IMR-90 (cell line): ENCODE data around the gene SHCBP1L. TPM values are rescaled to one million over a fixed set of nuclear protein-coding genes. Genes with fewer than 3 reads are reported as not detected.

Experiments used
- ATAC-seq: fragments of 200-7000 bp; cut with Tn5 transposase; 2 replicates; pipeline ENCODE4 v1.9.1; 2020; ENCODE audit warnings: low read depth, mild to moderate bottlenecking, moderate library complexity
- BruUV-seq: library from RNA; stranded (reverse); fragments of 400-500 nt; replicated peaks from 2 replicates; lab custom pipeline; 2021; lab: Mats Ljungman, UMichigan
- CTCF ChIA-PET: fragments of 300-600 bp; formaldehyde crosslinking; extraction: SDS; loops from one replicate; lab custom pipeline; 2021; ENCODE audit warnings: antibody characterized with exemption; lab: Yijun Ruan, JAX
- POLR2A ChIA-PET: fragments of 300-600 bp; sonication (Branson Sonifier 250); formaldehyde crosslinking; loops from one replicate; lab custom pipeline; 2022; ENCODE audit warnings: antibody characterized with exemption; ENCODE audit not compliant: unreplicated experiment; lab: Charles Lee
- DNase-seq: peaks from one replicate; pipeline ENCODE4 v3.0.0; 2013
- H2AFZ ChIP-seq: replicated peaks from 2 replicates; pipeline ENCODE3; 2013; ENCODE audit warnings: low read length, mild to moderate bottlenecking; ENCODE audit not compliant: poor library complexity
- H2AK5ac ChIP-seq: 2 replicates; pipeline ENCODE4 v1.6.1; 2013; ENCODE audit warnings: low read depth, low read length, inconsistent platforms
- H2AK9ac ChIP-seq: replicated peaks from 2 replicates; pipeline ENCODE3; 2013; ENCODE audit warnings: mild to moderate bottlenecking, low read depth, low read length, moderate library complexity; ENCODE audit not compliant: poor library complexity
- H2BK120ac ChIP-seq: 2 replicates; pipeline ENCODE4 v1.6.1; 2013; ENCODE audit warnings: low read depth, low read length, inconsistent platforms
- H2BK15ac ChIP-seq: 3 replicates; pipeline ENCODE4 v1.6.1; 2013; ENCODE audit warnings: low read depth, low read length, inconsistent platforms
- H2BK20ac ChIP-seq: 2 replicates; pipeline ENCODE4 v1.6.1; 2013; ENCODE audit warnings: low read depth, mild to moderate bottlenecking, inconsistent platforms, low read length, moderate library complexity
- H2BK5ac ChIP-seq: 2 replicates; pipeline ENCODE4 v1.6.1; 2013; ENCODE audit warnings: mild to moderate bottlenecking, low read depth, low read length, inconsistent platforms; ENCODE audit not compliant: poor library complexity, severe bottlenecking
- H3K14ac ChIP-seq: replicated peaks from 2 replicates; pipeline ENCODE4 v1.6.1; 2013; ENCODE audit warnings: low read depth, low read length, inconsistent platforms
- H3K18ac ChIP-seq: 2 replicates; pipeline ENCODE4 v1.6.1; 2013; ENCODE audit warnings: low read depth, low read length, control low read depth
- H3K23ac ChIP-seq: 2 replicates; pipeline ENCODE4 v1.6.1; 2013; ENCODE audit warnings: low read depth, low read length, inconsistent platforms
- H3K27ac ChIP-seq: 2 replicates; pipeline ENCODE4 v1.5.1; 2013; ENCODE audit warnings: mild to moderate bottlenecking, control low read depth, low read length; ENCODE audit not compliant: insufficient read depth
- H3K27me3 ChIP-seq: 2 replicates; pipeline ENCODE4 v1.6.1; 2013; ENCODE audit warnings: low read length; ENCODE audit not compliant: control insufficient read depth, insufficient read depth
- H3K36me3 ChIP-seq: 2 replicates; pipeline ENCODE4 v1.6.1; 2013; ENCODE audit warnings: low read length, mixed read lengths; ENCODE audit not compliant: control insufficient read depth, insufficient read depth
- H3K4ac ChIP-seq: 2 replicates; pipeline ENCODE4 v1.6.1; 2013; ENCODE audit warnings: low read depth, low read length, inconsistent platforms
- H3K4me1 ChIP-seq: 2 replicates; pipeline ENCODE4 v1.6.1; 2013; ENCODE audit warnings: low read length, mixed read lengths; ENCODE audit not compliant: control insufficient read depth, insufficient read depth
- H3K4me2 ChIP-seq: 2 replicates; pipeline ENCODE4 v1.6.1; 2013; ENCODE audit warnings: low read depth, mild to moderate bottlenecking, control low read depth, low read length, moderate library complexity
- H3K4me3 ChIP-seq: 2 replicates; pipeline ENCODE4 v1.5.1; 2013; ENCODE audit warnings: low read depth, mild to moderate bottlenecking, control low read depth, low read length, moderate library complexity; ENCODE audit not compliant: insufficient read depth
- H3K56ac ChIP-seq: 2 replicates; pipeline ENCODE4 v1.6.1; 2013; ENCODE audit warnings: low read length, inconsistent platforms; ENCODE audit not compliant: insufficient read depth; ENCODE audit errors: extremely low read depth
- H3K79me1 ChIP-seq, 2 experiments: 2 replicates each; pipeline ENCODE4 v1.6.1; 2013; ENCODE audit warnings: low read length in 2 of 2, inconsistent platforms in 1 of 2, low read depth in 1 of 2
- H3K9ac ChIP-seq: 2 replicates; pipeline ENCODE4 v1.6.1; 2013; ENCODE audit warnings: low read depth, low read length, control low read depth
- H3K9me1 ChIP-seq: 2 replicates; pipeline ENCODE4 v1.6.1; 2013; ENCODE audit warnings: low read length, inconsistent platforms; ENCODE audit not compliant: insufficient read depth
- H3K9me3 ChIP-seq: 2 replicates; pipeline ENCODE4 v1.6.1; 2013; ENCODE audit warnings: low read length; ENCODE audit not compliant: control insufficient read depth, insufficient read depth
- H4K20me1 ChIP-seq: 2 replicates; pipeline ENCODE4 v1.6.1; 2013; ENCODE audit warnings: low read length, inconsistent platforms; ENCODE audit not compliant: insufficient read depth
- H4K5ac ChIP-seq: 2 replicates; pipeline ENCODE4 v1.6.1; 2013; ENCODE audit warnings: mild to moderate bottlenecking, low read depth, low read length, control low read depth
- H4K8ac ChIP-seq, 2 experiments: 2 replicates each; pipeline ENCODE4 v1.6.1; 2013; ENCODE audit warnings: low read depth in 2 of 2, low read length in 2 of 2, control low read depth in 1 of 2, inconsistent platforms in 1 of 2
- H4K91ac ChIP-seq: 2 replicates; pipeline ENCODE4 v1.6.1; 2013; ENCODE audit warnings: low read depth, low read length, inconsistent platforms; ENCODE audit not compliant: insufficient read depth
- FOS ChIP-seq: fragments of 150-350 bp; IDR thresholded peaks from 2 replicates; pipeline ENCODE4 v1.6.1; 2016; ENCODE audit warnings: low read depth, low read length
- WGBS, 2 experiments: methylation state at CpG; one replicate each; pipeline versions ENCODE4 v1.1.5 to v1.1.7; 2013; ENCODE audit warnings: missing lambda C conversion rate in 2 of 2; ENCODE audit not compliant: insufficient read length in 1 of 2; ENCODE audit errors: extremely low coverage in 2 of 2; 5-methylcytosine and 5-hydroxymethylcytosine counted together
- dilution Hi-C: fragments of 300-500 bp; cut with HindIII; formaldehyde crosslinking; loops from one replicate; pipeline ENCODE4 v1.14.3; 2018; ENCODE audit warnings: low sequenced_read_pairs; ENCODE audit not compliant: unreplicated experiment
- in situ Hi-C: fragments of 300-500 bp; cut with MboI; formaldehyde crosslinking; loops from 3 replicates; pipeline ENCODE4 v1.14.3; 2019; ENCODE audit warnings: low sequenced_read_pairs, inconsistent platforms, mixed read lengths
- intact Hi-C: fragments of 100-400 bp; cut with micrococcal nuclease; formaldehyde crosslinking; loops from 2 replicates; pipeline ENCODE4 v1.10.0; 2022
- polyA plus RNA-seq, 3 experiments: library from polyadenylated mRNA; depleted of rRNA; stranded (reverse); fragments of >200 nt; gene quantifications; 2 replicates each; pipeline ENCODE4 v1.2.3, GENCODE V29; 2012; ENCODE audit warnings: low replicate concordance in 1 of 3
- total RNA-seq: library from RNA; depleted of rRNA; stranded (reverse); fragments of >200 nt; gene quantifications from 2 replicates; pipeline ENCODE4 v1.2.3, GENCODE V29; 2012

The SHCBP1L gene
- total and polyA plus RNA-seq, 2 of the 4 experiments (the other 2 are of a cell fraction) = not detected

GRCh38 chr1:182897696-182898095 is 55.3 kb downstream of the SHCBP1L start:
- H2AFZ ChIP-seq = no peak overlapping the region
- H3K4me1 ChIP-seq = no peaks in the 10 kb centered on the region
- H3K27ac ChIP-seq = no peak overlapping the region
- dilution Hi-C loops (no loop called here), in situ Hi-C loops (loop anchor here (25.0 kb wide), 1 partner anchor 1815 kb away; no protein-coding TSS in a partner anchor), intact Hi-C loops (no loop called here)
- H2BK20ac ChIP-seq = no peak overlapping the region
- no peak overlapping the region for H4K8ac ChIP-seq
- H4K91ac ChIP-seq = no peak overlapping the region
- H3K4me2 ChIP-seq = no peak overlapping the region
- BruUV-seq = no TSS peak
- H3K79me1 ChIP-seq = no peaks in the 10 kb centered on the region
- H3K27me3 ChIP-seq = no peaks in the 10 kb centered on the region
- H3K9ac ChIP-seq = no peak overlapping the region
- ATAC-seq (no peak), DNase-seq (no peak)
- WGBS, 2 experiments = no CpG with 5 or more reads among the region's 2 CpGs
- H3K4ac ChIP-seq = no peak overlapping the region
- H3K14ac ChIP-seq = no peak overlapping the region
- no peak for TF ChIP-seq FOS
- no peak overlapping the region for H3K56ac ChIP-seq
- H2BK15ac ChIP-seq = no peak overlapping the region
- no peaks in the 10 kb centered on the region for H4K20me1 ChIP-seq
- no peak overlapping the region for H2BK5ac ChIP-seq
- H3K4me3 ChIP-seq = no peak overlapping the region
- H3K18ac ChIP-seq = no peak overlapping the region
- H3K9me3 ChIP-seq = no peaks in the 10 kb centered on the region
- no peak overlapping the region for H2AK9ac ChIP-seq
- H3K9me1 ChIP-seq = no peaks in the 10 kb centered on the region
- H4K5ac ChIP-seq = no peak overlapping the region
- POLR2A ChIA-PET = no interaction called here
- no peaks in the 10 kb centered on the region for H3K36me3 ChIP-seq
- H2BK120ac ChIP-seq = no peak overlapping the region
- CTCF ChIA-PET = no interaction called here
- no peak overlapping the region for H3K23ac ChIP-seq
- H2AK5ac ChIP-seq = no peak overlapping the region
